GM12878 (cell line): ENCODE results near the gene FAM83G. TPM values are rescaled to one million over a fixed set of nuclear protein-coding genes. Genes with fewer than 3 reads are reported as not detected.

ENCODE experiments used
- ATAC-seq: fragments of 200-7000 bp; cut with Tn5 transposase; 3 replicates; pipeline ENCODE4 v1.9.1; 2020; ENCODE audit warnings: mild to moderate bottlenecking, moderate library complexity
- BruUV-seq: library from RNA; stranded (reverse); fragments of 400-500 nt; replicated peaks from 2 replicates; lab custom pipeline; 2021; lab: Mats Ljungman, UMichigan
- CTCF ChIA-PET: fragments of 300-600 bp; sonication (Branson Sonifier 250); formaldehyde crosslinking; extraction: SDS; loops from one replicate; lab custom pipeline; 2021; ENCODE audit warnings: inconsistent platforms; lab: Yijun Ruan, JAX
- POLR2A ChIA-PET: fragments of 350-600 bp; formaldehyde crosslinking; extraction: SDS; loops from one replicate; lab custom pipeline; 2021; ENCODE audit warnings: inconsistent platforms; lab: Charles Lee
- RAD21 ChIA-PET: fragments of 300-600 bp; sonication (Branson Sonifier 250); formaldehyde crosslinking; loops from one replicate; lab custom pipeline; 2023; ENCODE audit warnings: antibody characterized with exemption; ENCODE audit not compliant: unreplicated experiment; lab: Charles Lee
- SMC1A ChIA-PET: fragments of 300-600 bp; sonication (Branson Sonifier 250); formaldehyde crosslinking; loops from one replicate; lab custom pipeline; 2023; ENCODE audit not compliant: unreplicated experiment, uncharacterized antibody; lab: Charles Lee
- DNase-seq: peaks from one replicate; pipeline ENCODE4 v3.0.0-alpha.2; 2011; ENCODE audit warnings: low read depth, low spot score
- FAIRE-seq: peaks from 3 replicates; lab custom pipeline; 2011; peaks lifted over from hg19 to GRCh38; lab: Jason Lieb, UNC
- H2AFZ ChIP-seq: 2 replicates; pipeline ENCODE4 v1.6.0; 2011; ENCODE audit warnings: low read depth, low read length, control low read depth; ENCODE audit not compliant: control insufficient read depth
- H3K27ac ChIP-seq: 2 replicates; pipeline ENCODE4 v1.5.1; 2011; ENCODE audit warnings: control low read depth; ENCODE audit not compliant: control insufficient read depth, insufficient read depth
- H3K27me3 ChIP-seq, 2 experiments: replicated peaks in 1 of 2; 2 replicates each; pipeline versions ENCODE4 v1.6.0 to v1.6.1; 2011; ENCODE audit warnings: low read length in 1 of 2; ENCODE audit not compliant: control insufficient read depth in 2 of 2, insufficient read depth in 2 of 2
- H3K36me3 ChIP-seq, 2 experiments: 2 replicates each; pipeline ENCODE4 v1.5.1; 2011; ENCODE audit warnings: low read length in 1 of 2; ENCODE audit not compliant: control insufficient read depth in 2 of 2, insufficient read depth in 2 of 2
- H3K4me1 ChIP-seq: 2 replicates; pipeline ENCODE4 v1.6.1; 2011; ENCODE audit warnings: mild to moderate bottlenecking, low read length, moderate library complexity, mixed read lengths; ENCODE audit not compliant: control insufficient read depth, insufficient read depth
- H3K4me2 ChIP-seq: 2 replicates; pipeline ENCODE4 v1.6.0; 2011; ENCODE audit warnings: control low read depth; ENCODE audit not compliant: control insufficient read depth, insufficient read depth
- H3K4me3 ChIP-seq: fragments of 200-600 bp; sonication (generic); 2 replicates; pipeline ENCODE4 v1.5.1; 2016
- H3K79me2 ChIP-seq: 2 replicates; pipeline ENCODE4 v1.6.0; 2011; ENCODE audit warnings: low read length; ENCODE audit not compliant: control insufficient read depth, insufficient read depth
- H3K9ac ChIP-seq: 2 replicates; pipeline ENCODE4 v1.8.0; 2011; ENCODE audit warnings: low read length, control low read depth, mixed read lengths; ENCODE audit not compliant: control insufficient read depth, insufficient read depth
- H3K9me3 ChIP-seq: replicated peaks from 3 replicates; pipeline ENCODE4 v1.5.1; 2011; ENCODE audit warnings: mild to moderate bottlenecking, low read length; ENCODE audit not compliant: control insufficient read depth, insufficient read depth
- H4K20me1 ChIP-seq: 2 replicates; pipeline ENCODE4 v1.6.0; 2011; ENCODE audit not compliant: control insufficient read depth, insufficient read depth
- ATF7 ChIP-seq: fragments of 450-650 bp; IDR thresholded peaks from 2 replicates; pipeline ENCODE4 v1.6.1; 2016; ENCODE audit warnings: low read depth, mild to moderate bottlenecking
- CHD1 ChIP-seq: IDR thresholded peaks from 2 replicates; pipeline ENCODE4 v1.6.1; 2012; ENCODE audit warnings: low read depth, low read length, improper control_type of control experiment
- CHD2 ChIP-seq: IDR thresholded peaks from 2 replicates; pipeline ENCODE4 v1.6.1; 2011; ENCODE audit warnings: low read depth, low read length, improper control_type of control experiment, borderline replicate concordance
- CREB1 ChIP-seq: IDR thresholded peaks from 2 replicates; pipeline ENCODE4 v1.6.1; 2012; ENCODE audit warnings: low read depth, mild to moderate bottlenecking, inconsistent platforms
- EGR1 ChIP-seq, 2 experiments: IDR thresholded peaks; 1 replicate in 1 of 2; 2 replicates in 1 of 2; pipeline ENCODE4 v1.6.1; 2011 to 2012; ENCODE audit warnings: low read depth in 2 of 2, low read length in 2 of 2, borderline replicate concordance in 1 of 2, mild to moderate bottlenecking in 1 of 2, moderate library complexity in 1 of 2
- MEF2A ChIP-seq: IDR thresholded peaks from 2 replicates; pipeline ENCODE4 v1.6.1; 2011; ENCODE audit warnings: low read depth, mild to moderate bottlenecking, low read length, moderate library complexity; ENCODE audit not compliant: insufficient read depth
- MYC ChIP-seq: IDR thresholded peaks from 2 replicates; pipeline ENCODE4 v1.6.1; 2011; ENCODE audit warnings: mild to moderate bottlenecking, low read length, moderate library complexity, inconsistent platforms; ENCODE audit not compliant: insufficient read depth, insufficient replicate concordance, insufficient read length, severe bottlenecking
- NFXL1 ChIP-seq: fragments of 450-650 bp; IDR thresholded peaks from 2 replicates; pipeline ENCODE4 v1.6.1; 2017; ENCODE audit warnings: antibody characterized with exemption, mild to moderate bottlenecking, borderline replicate concordance
- RAD21 ChIP-seq: IDR thresholded peaks from 2 replicates; pipeline ENCODE4 v1.6.1; 2011; ENCODE audit warnings: mild to moderate bottlenecking, low read depth, low read length, moderate library complexity; ENCODE audit not compliant: insufficient read depth
- SMC3 ChIP-seq: IDR thresholded peaks from 2 replicates; pipeline ENCODE4 v1.6.1; 2011; ENCODE audit warnings: low read length, improper control_type of control experiment, borderline replicate concordance
- SREBF2 ChIP-seq: IDR thresholded peaks from 2 replicates; pipeline ENCODE4 v1.6.1; 2012; ENCODE audit warnings: mild to moderate bottlenecking, low read length
- YBX1 ChIP-seq: fragments of 450-650 bp; IDR thresholded peaks from 2 replicates; pipeline ENCODE4 v1.6.1; 2016; ENCODE audit warnings: antibody characterized with exemption
- ZBED1 ChIP-seq: IDR thresholded peaks from 2 replicates; pipeline ENCODE4 v1.6.1; 2016; ENCODE audit warnings: borderline replicate concordance
- ZNF217 ChIP-seq: fragments of 450-650 bp; IDR thresholded peaks from 2 replicates; pipeline ENCODE4 v1.6.1; 2017; ENCODE audit warnings: antibody characterized with exemption, mild to moderate bottlenecking
- ZSCAN29 ChIP-seq: fragments of 450-650 bp; IDR thresholded peaks from 2 replicates; pipeline ENCODE4 v1.6.1; 2017; ENCODE audit warnings: mild to moderate bottlenecking, moderate library complexity
- WGBS: methylation state at CpG from one replicate; pipeline ENCODE4 v1.1.6; 2016; ENCODE audit warnings: low lambda C conversion rate; ENCODE audit not compliant: insufficient replicate concordance, insufficient coverage; ENCODE audit errors: missing lambda C conversion rate; 5-methylcytosine and 5-hydroxymethylcytosine counted together
- in situ Hi-C: fragments of 300-500 bp; cut with MboI; formaldehyde crosslinking; loops from 9 replicates; pipeline ENCODE4 v1.14.3; 2018; ENCODE audit warnings: mixed read lengths
- intact Hi-C: fragments of 100-400 bp; cut with micrococcal nuclease; formaldehyde crosslinking; loops from one replicate; pipeline ENCODE4 v1.14.2; 2022; ENCODE audit not compliant: unreplicated experiment
- polyA plus RNA-seq, 11 experiments: library from polyadenylated mRNA; depleted of rRNA in 4 of 11; unstranded in 6 of 11; stranded (reverse) in 5 of 11; fragments of >200 nt; fragmentation: Nextera tagmentation in 4 of 11; fragmentation: Illumina TruSeq in 1 of 11; extraction: Ambion mirVana in 4 of 11; extraction: Trizol in 1 of 11; gene quantifications; 1 replicate in 1 of 11; 2 replicates in 10 of 11; pipeline versions ENCODE4 v1.2.1 to v1.2.3, GENCODE V29; 2011 to 2016; ENCODE audit warnings: inconsistent platforms in 2 of 11, missing spikeins in 2 of 11, low read depth in 1 of 11
- total RNA-seq, 4 experiments: library from RNA; depleted of rRNA in 3 of 4; stranded (reverse); fragments of >200 nt in 3 of 4; fragmentation: Illumina TruSeq in 1 of 4; extraction: Trizol in 1 of 4; gene quantifications; 2 replicates each; pipeline versions ENCODE4 v1.2.1 to v1.2.3, GENCODE V29; 2013 to 2021

The FAM83G gene
- total and polyA plus RNA-seq, 10 of the 15 experiments (the other 5 are each of a cell fraction or from before 2014, with no cell fraction given) = 0.03 to 16.7 (median 6.5) TPM

GRCh38 chr17:18962494-18962815 lies 42.1 kb downstream of the FAM83G start:
- H3K4me2 ChIP-seq = no peak overlapping the region
- no peak overlapping the region for H2AFZ ChIP-seq
- RAD21 ChIA-PET = interaction anchor here (1.5 kb wide), 1 partner anchor 56 kb away, joined by 5 read pairs; no protein-coding TSS in a partner anchor
- DNase-seq (no peak), FAIRE-seq (no peak), ATAC-seq (no peak)
- H3K9ac ChIP-seq = no peak overlapping the region
- intact Hi-C loops (no loop called here), in situ Hi-C loops (no loop called here)
- SMC1A ChIA-PET = interaction anchor here (2.0 kb wide), 1 partner anchor 101 kb away, joined by 9 read pairs; no protein-coding TSS in a partner anchor
- BruUV-seq = no TSS peak
- no peaks in the 10 kb centered on the region for H3K9me3 ChIP-seq
- 54% methylated on average over 6 of the region's 6 CpGs for WGBS
- POLR2A ChIA-PET = interaction anchor here (0.9 kb wide), 1 partner anchor 104 kb away, joined by 3 read pairs; no protein-coding TSS in a partner anchor
- no peaks in the 10 kb centered on the region for H3K27me3 ChIP-seq
- no peak overlapping the region for H3K4me3 ChIP-seq
- H3K27ac ChIP-seq = no peak overlapping the region
- CTCF ChIA-PET = interaction anchor here (2.3 kb wide), 1 partner anchor 39 kb away, joined by 13 read pairs; no protein-coding TSS in a partner anchor
- H3K79me2 ChIP-seq = no peaks in the 10 kb centered on the region
- no peak for TF ChIP-seq RAD21
- TF ChIP-seq CHD2 = no peak
- no peak for TF ChIP-seq CHD1
- TF ChIP-seq ZBED1 = no peak
- no peak for TF ChIP-seq ATF7
- no peaks in the 10 kb centered on the region for H4K20me1 ChIP-seq
- H3K4me1 ChIP-seq = peaks cover 10% of the 10 kb centered on the region
- H3K36me3 ChIP-seq = no peaks in the 10 kb centered on the region

DNA sequence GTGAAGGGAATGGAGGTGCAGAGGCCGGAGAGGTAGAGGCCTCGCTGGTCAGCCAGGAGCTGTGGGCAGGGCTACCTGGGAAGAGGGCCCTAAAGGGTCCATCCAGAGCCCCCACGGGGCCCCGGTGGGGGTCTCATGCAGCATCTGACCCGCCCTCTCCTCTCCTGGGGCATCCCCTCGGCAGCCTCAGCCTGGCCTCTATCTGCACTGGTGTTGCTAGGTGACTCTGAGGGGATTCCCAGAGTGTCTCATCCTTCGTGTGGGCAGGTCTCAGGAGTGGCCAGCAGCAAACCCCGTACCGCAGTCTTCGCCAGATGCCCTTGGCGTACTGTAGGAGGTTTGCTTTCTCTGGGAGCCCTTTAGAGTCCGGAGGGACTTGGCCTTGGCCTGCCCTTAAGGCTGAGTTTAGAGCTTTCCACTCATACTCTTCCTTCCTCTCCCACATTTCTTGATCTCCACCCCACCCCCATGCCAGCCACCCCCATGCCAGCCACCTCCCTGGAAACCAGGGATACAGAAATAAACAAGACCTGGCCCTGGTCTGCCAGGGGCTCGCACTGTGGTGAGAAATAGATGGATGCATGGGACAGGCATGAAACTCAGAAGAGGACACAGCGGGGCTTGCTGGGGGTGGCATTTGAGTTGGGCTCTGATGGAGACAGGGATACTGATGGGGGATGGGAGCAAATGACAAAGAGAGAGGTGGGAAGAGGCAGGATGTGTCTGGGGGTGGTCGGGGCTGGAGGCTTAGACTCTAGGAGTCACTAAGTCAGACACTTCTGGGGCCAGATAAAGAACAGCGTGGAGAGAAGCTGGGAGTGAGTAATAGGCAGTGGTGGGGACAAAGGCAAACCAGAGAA lies 42.7 kb downstream of the FAM83G start:
- ATAC-seq = peak; percentile 90
- Histone ChIP-seq H3K79me2 (no peaks in the 10 kb centered on the region), H3K27me3 (no peaks in the 10 kb centered on the region), H3K4me3 (no peak overlapping the region), H4K20me1 (no peaks in the 10 kb centered on the region), H2AFZ (peak overlapping the region; percentile 42), H3K4me2 (peak overlapping the region; percentile 48), H3K4me1 (peaks cover 10% of the 10 kb centered on the region), H3K9ac (no peak overlapping the region), H3K36me3 (no peaks in the 10 kb centered on the region), H3K27ac (no peak overlapping the region; the same call in 1 of the 2 replicates), H3K9me3 (no peaks in the 10 kb centered on the region)
- intact Hi-C loops = no loop called here
- no peak for FAIRE-seq
- CTCF ChIA-PET = interaction anchor here (0.6 to 2.3 kb wide), 36 partner anchors 8 to 336 kb away, joined by 3 to 14 read pairs (median 4); partner anchors contain the start of genes FAM83G and SLC5A10
- SMC1A ChIA-PET = interaction anchor here (0.7 to 2.0 kb wide), 13 partner anchors 23 to 336 kb away, joined by 3 to 9 read pairs (median 3); no protein-coding TSS in a partner anchor
- WGBS = 38% methylated on average over 16 of the region's 16 CpGs
- no peak for DNase-seq
- no TSS peak for BruUV-seq
- in situ Hi-C loops = no loop called here
- RAD21 ChIA-PET = interaction anchor here (0.6 to 1.8 kb wide), 15 partner anchors 12 to 336 kb away, joined by 3 to 13 read pairs (median 5); partner anchors contain the start of gene PRPSAP2
- POLR2A ChIA-PET = interaction anchor here (0.7 to 0.9 kb wide), 2 partner anchors 38 to 103 kb away, joined by 3 read pairs; no protein-coding TSS in a partner anchor
- TF ChIP-seq CREB1 (no peak), ZNF217 (no peak), SREBF2 (no peak), NFXL1 (no peak), YBX1 (no peak), EGR1 (IDR thresholded peaks at IDR 0.05; ENCODE audit: borderline replicate concordance in 1 of 2, low read depth in 2 of 2, low read length in 2 of 2) (no peak), SMC3 (0 out of 2 replicates have a peak, but pooled peaks have one; percentile 4), MYC (no peak), ZSCAN29 (no peak), RAD21 (no peak), MEF2A (no peak)
